ENCODE measurements around the gene CACNA1S.

CACNA1S gene

GRCh38 chr1:201109651-201110050 is 2.6 kb downstream of the CACNA1S start:
- Histone ChIP-seq H3K36me3 (no peaks in the 10 kb centered on the region), H3K9me3 (ENCODE audit: severe bottlenecking) (no peaks in the 10 kb centered on the region)
- no peak for TF ChIP-seq CTCF (IDR thresholded peaks at IDR 0.05; ENCODE audit: low read depth, low read length)

GRCh38 chr1:201108614-201109013 is 3.6 kb downstream of the CACNA1S start:
- H3K27me3 ChIP-seq (ENCODE audit: insufficient read depth, low read depth, severe bottlenecking) = no peaks in the 10 kb centered on the region
- TF ChIP-seq CTCF (IDR thresholded peaks at IDR 0.05; ENCODE audit: low read depth, low read length) = no peak
- H3K4me3 ChIP-seq (ENCODE audit: low read depth, low read length) = no peak overlapping the region
- DNase-seq = no peak
- H3K36me3 ChIP-seq = no peaks in the 10 kb centered on the region
- no peak overlapping the region for H3K27ac ChIP-seq
- H3K9me3 ChIP-seq (ENCODE audit: severe bottlenecking) = no peaks in the 10 kb centered on the region

More at GRCh38 chr1:201109651-201110050, 2.6 kb downstream of the CACNA1S start:
- DNase-seq = no peak
- H3K4me3 ChIP-seq (ENCODE audit: low read depth, low read length) = no peak overlapping the region
- H3K27me3 ChIP-seq (ENCODE audit: insufficient read depth, low read depth, severe bottlenecking) = no peaks in the 10 kb centered on the region
- H3K27ac ChIP-seq = no peak overlapping the region

- Histone ChIP-seq H3K4me3 (ENCODE audit: low read depth, low read length) (no peak overlapping the region), H3K36me3 (no peaks in the 10 kb centered on the region), H3K27me3 (ENCODE audit: insufficient read depth, low read depth, severe bottlenecking) (no peaks in the 10 kb centered on the region), H3K9me3 (ENCODE audit: severe bottlenecking) (no peaks in the 10 kb centered on the region), H3K27ac (no peak overlapping the region)
- no peak for TF ChIP-seq CTCF (IDR thresholded peaks at IDR 0.05; ENCODE audit: low read depth, low read length)
- no peak for DNase-seq
Observed at GRCh38 chr1:201105688-201106087, 6.5 kb downstream of the CACNA1S start.

- no peak for DNase-seq
- TF ChIP-seq CTCF (IDR thresholded peaks at IDR 0.05; ENCODE audit: low read depth, low read length) = no peak
Observed at GRCh38 chr1:201104141-201104540, 8.1 kb downstream of the CACNA1S start.

GRCh38 chr1:201103666-201104065 is 8.6 kb downstream of the CACNA1S start:
- DNase-seq = no peak
- Histone ChIP-seq H3K27me3 (ENCODE audit: insufficient read depth, low read depth, severe bottlenecking) (no peaks in the 10 kb centered on the region), H3K27ac (no peak overlapping the region), H3K9me3 (ENCODE audit: severe bottlenecking) (no peaks in the 10 kb centered on the region), H3K36me3 (no peaks in the 10 kb centered on the region), H3K4me3 (ENCODE audit: low read depth, low read length) (no peak overlapping the region)
- no peak for TF ChIP-seq CTCF (IDR thresholded peaks at IDR 0.05; ENCODE audit: low read depth, low read length)

More at GRCh38 chr1:201104141-201104540, 8.1 kb downstream of the CACNA1S start:
- H3K27me3 ChIP-seq (ENCODE audit: insufficient read depth, low read depth, severe bottlenecking) = no peaks in the 10 kb centered on the region
- H3K27ac ChIP-seq = no peak overlapping the region
- H3K36me3 ChIP-seq = no peaks in the 10 kb centered on the region
- no peak overlapping the region for H3K4me3 ChIP-seq (ENCODE audit: low read depth, low read length)
- H3K9me3 ChIP-seq (ENCODE audit: severe bottlenecking) = no peaks in the 10 kb centered on the region
